NOMO-1 (cell line): ENCODE measurements around the gene SDR42E1.

Source experiments
- DNase-seq, 2 experiments: peaks; one replicate each; lab custom pipeline; 2025; ENCODE audit not compliant: unreplicated experiment in 2 of 2; lab: John Stamatoyannopoulos, UW

Gene SDR42E1

DNA sequence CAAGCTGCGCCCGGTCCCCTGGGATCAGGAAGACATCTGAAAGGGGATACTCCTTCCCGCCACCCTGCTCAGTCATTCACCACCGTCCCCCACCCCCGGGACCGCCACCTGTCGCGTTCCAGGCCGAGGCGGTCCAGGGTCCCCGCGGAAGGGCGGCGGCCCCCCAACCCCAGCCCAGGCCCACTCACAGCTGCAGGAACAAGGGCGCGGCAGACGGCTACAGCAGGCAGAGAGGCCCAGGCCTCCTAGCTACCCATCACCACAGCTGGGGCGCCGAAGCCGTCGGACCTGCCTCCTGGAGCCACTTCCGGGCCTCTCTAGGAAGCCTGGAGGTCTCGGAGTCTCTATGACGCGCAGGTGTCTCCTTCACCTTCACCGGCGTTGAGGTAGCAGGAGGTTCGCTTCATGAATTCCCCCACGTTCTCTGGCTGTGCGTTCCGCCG is at the start of gene SDR42E1:
Gene SDR42E1 (minus strand): TSS at position 272 of the 443 bp plus-strand sequence. CDS start 10,612 bp downstream, outside the sequence.
- no peak for DNase-seq

DNA sequence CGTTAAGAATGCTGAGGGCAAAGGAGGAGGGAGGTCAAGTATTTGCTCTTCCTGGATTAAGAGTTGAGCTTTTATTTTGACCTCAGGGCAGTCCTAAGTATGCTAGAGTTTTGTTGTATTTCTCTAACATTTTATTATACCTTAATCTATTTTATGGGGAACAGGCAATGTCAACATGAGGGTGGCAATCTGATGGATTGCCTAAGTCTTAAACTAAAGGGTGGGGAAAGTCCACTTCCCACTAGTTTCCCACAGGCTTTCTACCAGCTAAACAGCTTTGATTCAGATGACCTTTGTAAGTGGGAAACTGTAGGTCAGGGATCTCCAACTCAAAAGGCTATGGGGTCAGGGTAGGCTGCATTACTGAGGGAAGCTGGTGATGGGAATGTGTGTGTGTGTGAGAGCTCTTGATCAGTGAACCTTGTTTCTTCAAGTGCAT is 48.7 kb upstream of the SDR42E1 start:
- DNase-seq: no peak

- no peak for DNase-seq
Observed at GRCh38 chr16:82059161-82059982, 48.1 kb upstream of the SDR42E1 start.

DNA sequence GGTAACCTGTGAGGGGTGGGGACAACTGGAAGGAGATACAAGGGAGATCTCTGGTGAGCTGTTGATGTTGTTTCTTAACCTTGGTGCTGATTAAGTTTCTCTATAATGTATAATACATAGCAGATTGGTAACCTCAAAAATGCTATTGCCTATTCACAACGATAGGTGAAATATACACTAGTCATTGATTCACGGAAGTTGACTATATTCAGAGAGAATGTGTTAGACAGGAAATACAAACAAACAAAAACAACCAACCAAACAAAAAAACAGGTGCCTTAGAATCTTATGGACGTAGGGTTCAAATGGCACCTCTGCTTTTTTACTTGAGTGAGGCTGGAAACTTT is 45.3 kb upstream of the SDR42E1 start:
- no peak for DNase-seq

DNA sequence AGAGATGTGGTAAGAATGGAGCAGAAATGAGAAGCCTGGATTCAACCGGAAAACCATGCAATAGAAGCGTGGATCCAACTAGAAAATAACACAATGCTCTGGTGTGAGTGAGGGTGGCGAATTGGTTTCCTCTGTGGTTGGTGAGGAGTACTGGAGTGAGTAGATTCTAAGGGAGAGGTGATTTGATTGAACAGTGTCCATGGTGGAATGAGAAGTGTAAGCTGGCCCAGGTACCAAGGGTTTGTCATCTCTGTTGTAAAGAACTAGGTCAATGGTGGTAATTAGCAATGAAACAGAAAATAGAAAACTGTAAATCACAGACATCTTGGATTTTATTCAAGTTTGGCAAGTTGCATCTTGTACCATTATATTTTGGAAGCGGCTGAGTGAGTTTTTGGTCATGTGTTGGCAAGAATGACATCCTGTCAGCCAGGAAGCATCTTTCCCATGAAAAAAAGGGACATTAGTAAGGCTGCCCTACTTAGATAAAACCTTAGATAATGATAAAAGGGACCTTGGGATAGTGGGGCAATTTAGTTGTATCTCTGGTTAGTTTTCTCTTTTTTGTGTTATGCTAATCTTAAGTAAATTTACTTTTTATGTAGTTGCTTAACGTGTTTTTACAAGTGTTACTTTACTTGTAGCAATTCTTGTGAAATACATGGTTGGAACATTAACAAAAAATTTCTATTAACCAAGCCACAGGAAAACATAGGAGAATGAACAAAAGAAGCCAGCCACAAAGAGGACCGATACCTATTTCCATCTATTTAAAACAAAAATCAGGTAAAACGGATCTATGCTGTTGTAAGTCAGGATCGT is 44.7 kb upstream of the SDR42E1 start:
- DNase-seq: no peak

DNA sequence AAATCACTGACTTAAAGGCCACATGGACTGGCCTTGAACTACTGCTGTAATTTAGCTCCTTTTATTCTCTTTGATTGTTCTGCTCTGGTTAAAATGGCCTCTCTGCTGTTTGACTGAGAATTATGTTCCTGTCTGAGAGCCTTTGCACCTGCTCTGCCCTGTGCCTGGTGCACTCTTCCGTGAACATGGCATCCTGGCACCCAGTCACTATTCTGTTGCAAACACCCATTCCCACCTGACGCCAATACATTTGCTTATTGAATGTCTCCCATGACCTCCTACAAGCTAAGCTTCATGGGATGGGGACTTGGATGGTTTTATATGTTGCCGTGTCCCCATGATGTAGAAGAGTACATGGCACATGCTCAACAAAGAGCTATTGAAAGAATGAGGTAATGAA is 43.8 kb upstream of the SDR42E1 start:
- no peak for DNase-seq

- no peak for DNase-seq
Observed at GRCh38 chr16:82051656-82052055, 40.4 kb upstream of the SDR42E1 start.

GRCh38 chr16:82050909-82051357 is 39.7 kb upstream of the SDR42E1 start:
- DNase-seq: no peak

DNA sequence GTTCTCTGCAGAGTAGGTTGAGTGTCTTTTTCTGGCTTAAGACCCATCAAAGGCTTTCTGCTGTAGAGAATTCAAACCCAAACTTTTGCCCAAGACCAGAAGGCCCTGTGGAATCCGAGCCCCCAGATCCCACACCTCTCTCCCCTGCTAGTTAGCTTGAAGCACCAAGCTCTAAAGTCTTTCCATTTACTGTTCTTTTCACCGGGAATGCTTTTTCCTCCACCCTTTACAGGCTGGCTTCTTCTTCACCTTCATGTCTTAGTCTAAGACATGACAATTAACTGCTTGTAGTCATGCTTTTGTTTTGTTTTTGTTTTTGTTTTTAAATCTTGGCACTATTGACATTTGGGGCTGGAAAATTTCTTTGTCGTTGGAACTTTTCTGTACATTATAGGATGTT is 39.2 kb upstream of the SDR42E1 start:
- DNase-seq: no peak

DNA sequence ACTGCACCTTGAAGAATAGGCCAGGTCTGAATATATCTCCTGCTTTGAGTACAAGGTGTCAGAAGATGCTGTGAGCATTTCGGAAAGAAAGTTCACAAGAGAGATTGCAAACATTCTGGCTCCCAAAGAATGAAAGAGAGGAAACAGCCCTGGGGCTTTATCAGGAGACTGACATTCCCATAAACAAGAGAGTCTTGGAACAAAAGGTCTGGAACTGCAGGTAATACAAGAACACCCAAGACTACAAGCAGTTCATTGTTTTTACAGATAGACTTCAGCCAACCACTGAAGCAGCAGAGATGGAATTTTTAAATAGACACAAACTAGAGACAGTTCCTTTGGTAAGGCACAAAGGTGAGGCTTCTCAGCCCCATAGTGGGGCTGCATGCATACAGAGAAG is 38.2 kb upstream of the SDR42E1 start:
- no peak for DNase-seq

DNA sequence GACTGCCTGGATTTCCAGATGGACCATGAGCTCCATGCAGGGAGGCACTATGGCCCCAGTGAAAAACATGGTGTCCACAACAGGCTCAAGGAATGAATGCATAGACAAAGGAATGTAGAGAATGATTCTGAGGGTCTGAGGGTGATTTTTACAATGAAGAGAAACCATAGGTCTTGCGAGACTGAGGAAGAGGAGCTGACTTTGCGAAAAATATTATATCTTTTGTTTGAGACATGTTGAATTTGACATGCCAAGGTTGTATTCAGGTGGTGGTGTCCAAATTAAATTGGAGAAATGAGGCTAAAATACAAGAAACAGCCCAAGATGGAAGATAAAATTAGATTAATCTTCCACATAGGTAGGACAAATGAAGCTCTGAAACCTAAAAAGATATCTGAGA is 36.5 kb upstream of the SDR42E1 start:
- DNase-seq: no peak

DNA sequence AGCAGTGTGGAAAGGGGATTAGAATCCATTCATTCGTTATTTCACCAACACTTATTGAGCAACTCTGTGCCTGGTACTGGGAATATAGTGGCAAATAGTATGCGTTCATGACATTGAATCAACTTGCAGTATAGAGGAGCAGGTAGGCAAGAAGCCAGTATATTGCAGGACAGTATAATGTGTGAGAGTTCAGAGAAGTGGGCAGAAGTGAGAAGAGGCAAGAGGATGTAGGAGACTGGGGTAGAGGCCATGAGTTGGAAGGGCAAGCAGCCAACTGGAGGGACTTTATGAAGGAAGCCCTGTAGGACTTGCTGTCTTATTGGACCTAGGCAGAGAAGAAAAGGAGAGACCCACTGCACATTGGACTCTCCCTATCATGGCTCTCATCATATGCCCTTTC is 36.1 kb upstream of the SDR42E1 start:
- DNase-seq: no peak

DNA sequence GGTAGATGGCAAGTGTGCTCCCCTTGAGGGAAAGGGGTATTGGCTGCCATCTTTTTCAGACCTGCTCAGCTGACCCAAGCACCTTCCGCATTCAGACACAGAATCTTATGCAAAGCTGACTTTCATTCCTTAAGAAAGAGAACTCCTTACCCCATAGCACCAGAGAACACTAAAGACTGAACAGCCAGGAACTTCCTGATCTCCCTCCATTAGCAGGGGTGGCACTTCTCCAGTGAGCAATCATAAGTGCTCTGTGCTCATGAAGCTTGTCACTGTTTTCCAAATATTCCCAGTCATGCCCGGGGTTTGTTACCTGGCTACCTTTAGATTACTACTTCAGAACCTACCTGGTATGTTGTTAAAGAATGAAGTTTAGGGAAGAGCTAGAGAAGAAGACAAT is 35.7 kb upstream of the SDR42E1 start:
- no peak for DNase-seq

DNA sequence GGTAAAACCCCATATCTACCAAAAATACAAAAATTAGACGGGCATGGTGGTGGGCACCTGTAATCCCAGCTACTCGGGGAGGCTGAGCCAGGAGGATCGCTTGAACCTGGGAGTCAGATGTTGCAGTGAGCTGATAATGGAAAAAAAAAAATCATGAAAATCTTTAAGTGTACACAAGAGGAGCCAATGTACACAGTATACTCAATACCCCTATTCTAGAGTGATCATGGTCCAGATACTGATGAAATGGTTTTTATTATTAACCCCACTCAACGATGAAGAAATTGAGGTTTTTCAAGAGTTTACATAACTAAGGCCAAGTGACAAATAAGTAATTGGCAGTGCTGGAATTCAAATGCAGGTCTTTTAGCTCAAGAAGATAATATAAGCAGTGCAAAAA is 35.3 kb upstream of the SDR42E1 start:
- no peak for DNase-seq

DNA sequence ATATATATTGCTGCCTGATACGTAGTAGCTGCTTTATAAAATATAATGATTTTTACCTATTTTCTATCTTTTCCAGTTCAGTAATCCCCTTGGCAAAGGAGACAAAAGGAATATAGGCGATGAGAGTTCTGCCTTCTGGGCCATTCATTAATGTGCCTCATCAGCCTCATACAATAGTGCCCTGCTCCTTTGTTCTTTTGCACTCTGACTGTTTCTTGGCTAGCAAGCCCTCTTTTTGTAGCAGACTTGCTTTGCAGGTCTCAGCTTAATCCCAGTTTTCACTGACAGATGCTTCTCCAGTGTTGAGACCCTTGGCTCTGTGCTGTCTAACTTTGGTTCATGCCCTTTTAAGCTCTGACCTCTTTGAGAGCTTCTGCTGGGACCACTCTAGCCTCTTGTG is 34.2 kb upstream of the SDR42E1 start:
- DNase-seq: no peak

- no peak for DNase-seq
Observed at GRCh38 chr16:82044585-82044911, 33.3 kb upstream of the SDR42E1 start.

GRCh38 chr16:82043680-82044584 is 32.7 kb upstream of the SDR42E1 start:
- no peak for DNase-seq

DNA sequence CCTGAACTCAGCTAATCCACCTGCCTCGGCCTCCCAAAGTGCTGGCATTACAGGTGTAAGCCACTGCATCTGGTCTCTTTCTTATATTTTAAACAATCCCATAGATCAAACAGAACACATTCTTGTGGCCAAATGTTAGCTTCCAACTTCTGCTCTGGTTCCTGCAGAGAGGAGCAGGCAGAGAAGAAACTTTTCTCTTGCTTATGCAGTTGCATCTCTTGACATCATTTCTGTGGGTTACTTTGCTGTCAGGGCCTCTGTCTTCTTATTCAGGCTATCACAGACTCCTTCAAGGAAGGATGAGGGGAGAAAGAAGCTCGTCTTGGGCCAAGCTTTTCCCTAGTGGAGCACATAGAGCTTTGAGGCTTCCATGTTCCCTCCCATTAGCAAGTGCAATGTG is 31.6 kb upstream of the SDR42E1 start:
- DNase-seq: no peak

GRCh38 chr16:82042144-82042543 is 30.9 kb upstream of the SDR42E1 start:
- no peak for DNase-seq

DNA sequence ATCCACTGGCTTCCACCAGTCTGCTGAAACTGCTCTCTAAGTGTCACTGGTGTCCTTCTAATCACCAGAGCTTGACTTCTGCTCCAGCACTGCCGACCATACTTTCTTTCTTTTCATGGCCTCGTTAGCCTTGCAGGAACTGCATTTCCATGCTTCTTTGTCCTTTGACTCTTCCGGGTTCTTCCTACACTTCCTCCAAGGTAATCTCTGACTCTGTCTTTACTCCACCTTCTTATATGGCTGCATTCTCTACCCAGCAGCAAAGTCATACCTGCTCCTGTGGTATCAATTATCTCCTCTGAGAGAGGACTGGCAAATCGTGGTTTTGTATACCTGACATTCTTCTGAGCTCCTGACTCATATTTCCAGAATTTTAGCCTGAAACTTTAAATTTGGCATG is 30.3 kb upstream of the SDR42E1 start:
- no peak for DNase-seq

DNA sequence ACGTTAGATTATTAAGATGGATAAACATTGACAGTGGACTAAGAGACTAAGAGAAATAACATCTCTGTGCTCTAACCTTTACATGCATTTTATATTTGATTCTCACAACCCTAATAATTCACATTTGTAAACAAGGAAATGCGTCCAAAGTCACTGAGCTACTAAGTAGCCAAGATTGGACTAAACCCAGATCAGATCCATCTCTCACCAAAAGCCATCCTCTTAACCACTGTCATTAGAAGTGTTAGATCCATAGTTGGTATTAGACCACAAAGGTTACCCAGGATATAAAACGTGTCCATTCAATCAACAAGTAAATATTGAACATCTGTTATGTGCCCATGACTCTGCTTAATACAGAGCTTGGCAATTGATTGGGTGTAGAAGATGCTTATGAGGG is 29.0 kb upstream of the SDR42E1 start:
- DNase-seq: no peak
